Suppressor macrophage treated with lipopolysaccharide for 4 hours (primary cell): ENCODE data around the gene KRTCAP2.

Experiments used
- DNase-seq: peaks from one replicate; pipeline ENCODE4 v3.0.0-alpha.2; 2020

KRTCAP2 gene

GRCh38 chr1:155130272-155131006 lies 42.7 kb downstream of the KRTCAP2 start:
- DNase-seq, result no peak

GRCh38 chr1:155128755-155129473 lies 44.2 kb downstream of the KRTCAP2 start:
- DNase-seq, result no peak

- DNase-seq, result no peak
These were observed 44.9 kb downstream of the KRTCAP2 start for GRCh38 chr1:155127967-155128754.

GRCh38 chr1:155127105-155127966 lies 45.8 kb downstream of the KRTCAP2 start, which contains the start of gene EFNA1:
Gene EFNA1 (plus strand): TSS chr1:155127876. CDS start chr1:155127978, 102 bp downstream.
- DNase-seq, result peak; percentile 47

GRCh38 chr1:155126556-155127104 lies 46.5 kb downstream of the KRTCAP2 start:
- peak; percentile 37 for DNase-seq

GRCh38 chr1:155125946-155126555 lies 47.1 kb downstream of the KRTCAP2 start:
- no peak for DNase-seq

GRCh38 chr1:155125511-155125945 lies 47.6 kb downstream of the KRTCAP2 start:
- no peak for DNase-seq

GRCh38 chr1:155124503-155125463 lies 48.3 kb downstream of the KRTCAP2 start:
- DNase-seq, result no peak

GRCh38 chr1:155123801-155124200 lies 49.3 kb downstream of the KRTCAP2 start:
- no peak for DNase-seq

GRCh38 chr1:155122308-155122707 lies 50.8 kb downstream of the KRTCAP2 start:
- DNase-seq, result no peak

GRCh38 chr1:155121249-155121648 lies 51.9 kb downstream of the KRTCAP2 start:
- no peak for DNase-seq

GRCh38 chr1:155120253-155120652 lies 52.9 kb downstream of the KRTCAP2 start:
- no peak for DNase-seq
